ENCODE results near the gene OVAAL.

DNA sequence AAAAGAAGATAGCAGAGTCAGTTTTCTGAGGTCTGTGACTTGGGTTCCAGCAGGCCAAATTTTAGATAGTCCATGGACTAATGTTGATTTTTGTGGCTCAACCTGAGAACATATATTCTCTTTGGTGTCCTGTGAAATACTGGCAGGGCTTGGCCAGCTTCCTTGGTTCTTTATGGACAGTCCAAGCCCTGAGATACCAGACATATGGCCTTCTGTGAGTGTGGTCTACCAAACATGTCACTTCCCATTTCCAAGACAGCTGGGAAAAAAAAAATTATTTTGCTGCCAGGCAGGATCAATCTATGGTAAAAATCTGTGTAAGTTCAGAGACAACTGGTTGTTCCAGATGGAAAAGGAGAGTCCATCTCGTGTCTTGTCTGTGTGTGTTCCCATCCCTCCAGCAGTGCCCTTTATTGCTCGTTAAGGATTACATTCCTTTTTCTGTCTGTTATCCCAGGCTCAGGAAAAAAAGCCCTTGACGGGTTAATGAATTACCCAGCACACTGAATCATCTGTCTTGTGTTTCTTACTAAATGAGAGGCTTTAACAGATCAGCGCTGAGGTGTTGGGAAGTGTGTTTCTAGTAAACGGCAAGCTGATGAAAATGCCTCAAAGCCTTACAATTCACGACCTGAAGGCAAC is 39.7 kb downstream of the OVAAL start:
- no peak for TF ChIP-seq POLR2A (IDR thresholded peaks at IDR 0.05)
- TF ChIP-seq, protein P1, sequence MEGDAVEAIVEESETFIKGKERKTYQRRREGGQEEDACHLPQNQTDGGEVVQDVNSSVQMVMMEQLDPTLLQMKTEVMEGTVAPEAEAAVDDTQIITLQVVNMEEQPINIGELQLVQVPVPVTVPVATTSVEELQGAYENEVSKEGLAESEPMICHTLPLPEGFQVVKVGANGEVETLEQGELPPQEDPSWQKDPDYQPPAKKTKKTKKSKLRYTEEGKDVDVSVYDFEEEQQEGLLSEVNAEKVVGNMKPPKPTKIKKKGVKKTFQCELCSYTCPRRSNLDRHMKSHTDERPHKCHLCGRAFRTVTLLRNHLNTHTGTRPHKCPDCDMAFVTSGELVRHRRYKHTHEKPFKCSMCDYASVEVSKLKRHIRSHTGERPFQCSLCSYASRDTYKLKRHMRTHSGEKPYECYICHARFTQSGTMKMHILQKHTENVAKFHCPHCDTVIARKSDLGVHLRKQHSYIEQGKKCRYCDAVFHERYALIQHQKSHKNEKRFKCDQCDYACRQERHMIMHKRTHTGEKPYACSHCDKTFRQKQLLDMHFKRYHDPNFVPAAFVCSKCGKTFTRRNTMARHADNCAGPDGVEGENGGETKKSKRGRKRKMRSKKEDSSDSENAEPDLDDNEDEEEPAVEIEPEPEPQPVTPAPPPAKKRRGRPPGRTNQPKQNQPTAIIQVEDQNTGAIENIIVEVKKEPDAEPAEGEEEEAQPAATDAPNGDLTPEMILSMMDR (IDR thresholded peaks at IDR 0.05) = no peak

Measured in lower leg skin (tissue), 3 donors.